ENCODE results near the gene TSHZ2. TPM values are rescaled to one million over a fixed set of nuclear protein-coding genes. Genes with fewer than 3 reads are reported as not detected.

TSHZ2 gene
- total RNA-seq, 1 experiment from 2014 or later: 0.07 TPM

GRCh38 chr20:53042521-53042920 is 70.4 kb downstream of the TSHZ2 start:
- no peaks in the 10 kb centered on the region for H3K27me3 ChIP-seq (ENCODE audit: insufficient read depth, low read length)
- Mint-ChIP-seq H3K9me3 (peaks cover 0 to 2% of the 10 kb centered on the region in 2 experiments; a peak in 1 of 5 replicates), H3K36me3 (ENCODE audit: insufficient read depth in 1 of 3, low read depth in 3 of 3) (no peaks in the 10 kb centered on the region), H3K4me3 (no peak overlapping the region), H3K4me1 (0 out of 4 replicates have a peak, but pooled peaks cover 0 to 5% of the 10 kb centered on the region in 2 experiments), H3K27ac (no peak overlapping the region), H3K27me3 (ENCODE audit: low read depth) (peaks cover 2% of the 10 kb centered on the region; the same call in 1 of the 2 replicates)
- no peaks in the 10 kb centered on the region for H3K79me2 ChIP-seq (ENCODE audit: insufficient read depth, low read length)
- no peak overlapping the region for H3K23ac ChIP-seq (ENCODE audit: insufficient read length, low read depth, low read length)
- H3K56ac ChIP-seq (ENCODE audit: insufficient read length, low read depth, low read length): no peak overlapping the region
- no peak overlapping the region for H2BK12ac ChIP-seq (ENCODE audit: insufficient read length, low read depth, low read length)
- no peak overlapping the region for H4K5ac ChIP-seq (ENCODE audit: insufficient read length, low read depth, low read length)
- DNase-seq: no peak
- H3K4me1 ChIP-seq (ENCODE audit: insufficient read depth, low read length): no peaks in the 10 kb centered on the region
- H2BK20ac ChIP-seq (ENCODE audit: low read depth, low read length, poor library complexity, severe bottlenecking): no peak overlapping the region
- H2AK5ac ChIP-seq (ENCODE audit: insufficient read length, low read length): no peak overlapping the region
- no peak overlapping the region for H2BK15ac ChIP-seq (ENCODE audit: low read depth, low read length)
- no peak overlapping the region for H3K27ac ChIP-seq (ENCODE audit: insufficient read length, low read depth, low read length)
- H2BK120ac ChIP-seq (ENCODE audit: low read depth, low read length, poor library complexity, severe bottlenecking): no peak overlapping the region
- WGBS (ENCODE audit: extremely low coverage, insufficient read length, low lambda C conversion rate): no CpG with 5 or more reads among the region's 3 CpGs
- no peak overlapping the region for H3K4me2 ChIP-seq (ENCODE audit: insufficient read depth, insufficient read length, low read length)
- no peak overlapping the region for H3K9ac ChIP-seq (ENCODE audit: extremely low read depth, insufficient read length, low read length)
- no peak overlapping the region for H4K8ac ChIP-seq (replicated peaks; ENCODE audit: insufficient read length, low read depth, low read length)
- H3T11ph ChIP-seq (ENCODE audit: low read length): no peak overlapping the region
- H3K23me2 ChIP-seq (ENCODE audit: insufficient read length, low read depth, low read length, poor library complexity, severe bottlenecking): no peaks in the 10 kb centered on the region
- H3K4ac ChIP-seq (ENCODE audit: low read depth, low read length): no peak overlapping the region
- H3K79me1 ChIP-seq (ENCODE audit: insufficient read depth, low read depth, low read length, poor library complexity, severe bottlenecking): no peaks in the 10 kb centered on the region
- no peaks in the 10 kb centered on the region for H4K20me1 ChIP-seq (ENCODE audit: control insufficient read depth, insufficient read depth, insufficient read length)
- no peak overlapping the region for H2AFZ ChIP-seq (ENCODE audit: low read length)
- TF ChIP-seq CTCF (conservative IDR thresholded peaks at IDR 0.05): no peak
- no peak overlapping the region for H3K18ac ChIP-seq (ENCODE audit: insufficient read length, low read depth, low read length)
- H2BK5ac ChIP-seq (ENCODE audit: insufficient read length, low read length): no peak overlapping the region
- H3K9me3 ChIP-seq (ENCODE audit: control insufficient read depth, low read depth, low read length): no peaks in the 10 kb centered on the region
- H4K91ac ChIP-seq (ENCODE audit: insufficient read length, low read depth, low read length): no peak overlapping the region
- H3K14ac ChIP-seq (ENCODE audit: insufficient read depth, low read length): no peak overlapping the region

All from H9 (cell line).